GM12878 (cell line): ENCODE measurements around the gene PTPRD. TPM values are rescaled to one million over a fixed set of nuclear protein-coding genes. Genes with fewer than 3 reads are reported as not detected.

Experiments
- ATAC-seq: fragments of 200-7000 bp; cut with Tn5 transposase; 3 replicates; pipeline ENCODE4 v1.9.1; 2020; ENCODE audit warnings: mild to moderate bottlenecking, moderate library complexity
- BruUV-seq: library from RNA; stranded (reverse); fragments of 400-500 nt; replicated peaks from 2 replicates; lab custom pipeline; 2021; lab: Mats Ljungman, UMichigan
- CTCF ChIA-PET: fragments of 300-600 bp; sonication (Branson Sonifier 250); formaldehyde crosslinking; extraction: SDS; loops from one replicate; lab custom pipeline; 2021; ENCODE audit warnings: inconsistent platforms; lab: Yijun Ruan, JAX
- POLR2A ChIA-PET: fragments of 350-600 bp; formaldehyde crosslinking; extraction: SDS; loops from one replicate; lab custom pipeline; 2021; ENCODE audit warnings: inconsistent platforms; lab: Charles Lee
- RAD21 ChIA-PET: fragments of 300-600 bp; sonication (Branson Sonifier 250); formaldehyde crosslinking; loops from one replicate; lab custom pipeline; 2023; ENCODE audit warnings: antibody characterized with exemption; ENCODE audit not compliant: unreplicated experiment; lab: Charles Lee
- SMC1A ChIA-PET: fragments of 300-600 bp; sonication (Branson Sonifier 250); formaldehyde crosslinking; loops from one replicate; lab custom pipeline; 2023; ENCODE audit not compliant: unreplicated experiment, uncharacterized antibody; lab: Charles Lee
- DNase-seq: peaks from one replicate; pipeline ENCODE4 v3.0.0-alpha.2; 2011; ENCODE audit warnings: low read depth, low spot score
- FAIRE-seq: peaks from 3 replicates; lab custom pipeline; 2011; peaks lifted over from hg19 to GRCh38; lab: Jason Lieb, UNC
- H2AFZ ChIP-seq: 2 replicates; pipeline ENCODE4 v1.6.0; 2011; ENCODE audit warnings: low read depth, low read length, control low read depth; ENCODE audit not compliant: control insufficient read depth
- H3K27ac ChIP-seq: 2 replicates; pipeline ENCODE4 v1.5.1; 2011; ENCODE audit warnings: control low read depth; ENCODE audit not compliant: control insufficient read depth, insufficient read depth
- H3K27me3 ChIP-seq, 2 experiments: replicated peaks in 1 of 2; 2 replicates each; pipeline versions ENCODE4 v1.6.0 to v1.6.1; 2011; ENCODE audit warnings: low read length in 1 of 2; ENCODE audit not compliant: control insufficient read depth in 2 of 2, insufficient read depth in 2 of 2
- H3K36me3 ChIP-seq, 2 experiments: 2 replicates each; pipeline ENCODE4 v1.5.1; 2011; ENCODE audit warnings: low read length in 1 of 2; ENCODE audit not compliant: control insufficient read depth in 2 of 2, insufficient read depth in 2 of 2
- H3K4me1 ChIP-seq: 2 replicates; pipeline ENCODE4 v1.6.1; 2011; ENCODE audit warnings: mild to moderate bottlenecking, low read length, moderate library complexity, mixed read lengths; ENCODE audit not compliant: control insufficient read depth, insufficient read depth
- H3K4me2 ChIP-seq: 2 replicates; pipeline ENCODE4 v1.6.0; 2011; ENCODE audit warnings: control low read depth; ENCODE audit not compliant: control insufficient read depth, insufficient read depth
- H3K4me3 ChIP-seq: fragments of 200-600 bp; sonication (generic); 2 replicates; pipeline ENCODE4 v1.5.1; 2016
- H3K79me2 ChIP-seq: 2 replicates; pipeline ENCODE4 v1.6.0; 2011; ENCODE audit warnings: low read length; ENCODE audit not compliant: control insufficient read depth, insufficient read depth
- H3K9ac ChIP-seq: 2 replicates; pipeline ENCODE4 v1.8.0; 2011; ENCODE audit warnings: low read length, control low read depth, mixed read lengths; ENCODE audit not compliant: control insufficient read depth, insufficient read depth
- H3K9me3 ChIP-seq: replicated peaks from 3 replicates; pipeline ENCODE4 v1.5.1; 2011; ENCODE audit warnings: mild to moderate bottlenecking, low read length; ENCODE audit not compliant: control insufficient read depth, insufficient read depth
- H4K20me1 ChIP-seq: 2 replicates; pipeline ENCODE4 v1.6.0; 2011; ENCODE audit not compliant: control insufficient read depth, insufficient read depth
- FOXM1 ChIP-seq: IDR thresholded peaks from 2 replicates; pipeline ENCODE4 v1.6.1; 2012; ENCODE audit warnings: low read depth, mild to moderate bottlenecking, inconsistent platforms, low read length, moderate library complexity
- IKZF2 ChIP-seq, 2 experiments: fragments of 450-650 bp; IDR thresholded peaks; 2 replicates each; pipeline ENCODE4 v1.6.1; 2017; ENCODE audit warnings: mild to moderate bottlenecking in 2 of 2, moderate library complexity in 2 of 2
- MLLT1 ChIP-seq: fragments of 450-650 bp; IDR thresholded peaks from 2 replicates; pipeline ENCODE4 v1.6.1; 2016; ENCODE audit warnings: mild to moderate bottlenecking
- RELA ChIP-seq: fragments of 450-650 bp; IDR thresholded peaks from 2 replicates; pipeline ENCODE4 v1.8.0; 2014; ENCODE audit warnings: borderline replicate concordance; ENCODE audit not compliant: partially characterized antibody
- RELB ChIP-seq: fragments of 450-650 bp; IDR thresholded peaks from 2 replicates; pipeline ENCODE4 v1.6.1; 2017; ENCODE audit warnings: low read depth, mild to moderate bottlenecking, moderate library complexity
- YBX1 ChIP-seq: fragments of 450-650 bp; IDR thresholded peaks from 2 replicates; pipeline ENCODE4 v1.6.1; 2016; ENCODE audit warnings: antibody characterized with exemption
- WGBS: methylation state at CpG from one replicate; pipeline ENCODE4 v1.1.6; 2016; ENCODE audit warnings: low lambda C conversion rate; ENCODE audit not compliant: insufficient replicate concordance, insufficient coverage; ENCODE audit errors: missing lambda C conversion rate; 5-methylcytosine and 5-hydroxymethylcytosine counted together
- in situ Hi-C: fragments of 300-500 bp; cut with MboI; formaldehyde crosslinking; loops from 9 replicates; pipeline ENCODE4 v1.14.3; 2018; ENCODE audit warnings: mixed read lengths
- intact Hi-C: fragments of 100-400 bp; cut with micrococcal nuclease; formaldehyde crosslinking; loops from one replicate; pipeline ENCODE4 v1.14.2; 2022; ENCODE audit not compliant: unreplicated experiment
- polyA plus RNA-seq, 11 experiments: library from polyadenylated mRNA; depleted of rRNA in 4 of 11; unstranded in 6 of 11; stranded (reverse) in 5 of 11; fragments of >200 nt; fragmentation: Nextera tagmentation in 4 of 11; fragmentation: Illumina TruSeq in 1 of 11; extraction: Ambion mirVana in 4 of 11; extraction: Trizol in 1 of 11; gene quantifications; 1 replicate in 1 of 11; 2 replicates in 10 of 11; pipeline versions ENCODE4 v1.2.1 to v1.2.3, GENCODE V29; 2011 to 2016; ENCODE audit warnings: inconsistent platforms in 2 of 11, missing spikeins in 2 of 11, low read depth in 1 of 11
- total RNA-seq, 4 experiments: library from RNA; depleted of rRNA in 3 of 4; stranded (reverse); fragments of >200 nt in 3 of 4; fragmentation: Illumina TruSeq in 1 of 4; extraction: Trizol in 1 of 4; gene quantifications; 2 replicates each; pipeline versions ENCODE4 v1.2.1 to v1.2.3, GENCODE V29; 2013 to 2021
- TF ChIP-seq, protein P1 (sequence below): IDR thresholded peaks from 2 replicates; pipeline ENCODE4 v1.6.1; 2012; ENCODE audit warnings: mild to moderate bottlenecking, low read depth, low read length
- TF ChIP-seq, protein P2 (sequence below), 3 experiments: IDR thresholded peaks in 2 of 3; conservative IDR thresholded peaks in 1 of 3; 2 replicates each; pipeline ENCODE4 v1.5.1; 2011; ENCODE audit warnings: low read depth in 3 of 3, low read length in 3 of 3, mild to moderate bottlenecking in 3 of 3, control low read depth in 2 of 3, moderate library complexity in 2 of 3, inconsistent platforms in 1 of 3, mixed read lengths in 1 of 3; ENCODE audit not compliant: control insufficient read depth in 2 of 3, insufficient read depth in 1 of 3; ENCODE audit errors: extremely low read depth in 1 of 3
- TF ChIP-seq, protein P3 (sequence below): fragments of 450-650 bp; IDR thresholded peaks from 2 replicates; pipeline ENCODE4 v1.6.1; 2016; ENCODE audit warnings: mild to moderate bottlenecking, moderate library complexity, borderline replicate concordance

The PTPRD gene
- total and polyA plus RNA-seq, 10 of the 15 experiments (the other 5 are each of a cell fraction or from before 2014, with no cell fraction given) = under 0.01 to 0.05 (median 0.01) TPM; not detected in 7

GRCh38 chr9:9498846-9499245 is 1114.0 kb downstream of the PTPRD start (continued):
- TF ChIP-seq FOXM1 = no peak
- TF ChIP-seq, all 136 proteins: peak for 0

GRCh38 chr9:9498128-9498527 is 1114.7 kb downstream of the PTPRD start:
- intact Hi-C loops (loop anchor here (5.0 kb wide), 1 partner anchor 51 kb away; no protein-coding TSS in a partner anchor), in situ Hi-C loops (no loop called here)
- H3K4me3 ChIP-seq = no peak overlapping the region
- no peak overlapping the region for H2AFZ ChIP-seq
- FAIRE-seq (no peak), DNase-seq (no peak), ATAC-seq (no peak)
- H3K27me3 ChIP-seq = no peaks in the 10 kb centered on the region
- no peaks in the 10 kb centered on the region for H4K20me1 ChIP-seq
- POLR2A ChIA-PET = no interaction called here
- RAD21 ChIA-PET = no interaction called here
- no peaks in the 10 kb centered on the region for H3K4me1 ChIP-seq
- whole genome bisulfite sequencing = 46% methylated on average over 3 of the region's 3 CpGs
- SMC1A ChIA-PET = no interaction called here
- H3K9me3 ChIP-seq = no peaks in the 10 kb centered on the region
- no TSS peak for BruUV-seq
- H3K9ac ChIP-seq = no peak overlapping the region
- no peaks in the 10 kb centered on the region for H3K79me2 ChIP-seq
- no peak overlapping the region for H3K4me2 ChIP-seq
- H3K36me3 ChIP-seq = no peaks in the 10 kb centered on the region
- H3K27ac ChIP-seq = no peak overlapping the region
- CTCF ChIA-PET = no interaction called here
- TF ChIP-seq, protein P1, sequence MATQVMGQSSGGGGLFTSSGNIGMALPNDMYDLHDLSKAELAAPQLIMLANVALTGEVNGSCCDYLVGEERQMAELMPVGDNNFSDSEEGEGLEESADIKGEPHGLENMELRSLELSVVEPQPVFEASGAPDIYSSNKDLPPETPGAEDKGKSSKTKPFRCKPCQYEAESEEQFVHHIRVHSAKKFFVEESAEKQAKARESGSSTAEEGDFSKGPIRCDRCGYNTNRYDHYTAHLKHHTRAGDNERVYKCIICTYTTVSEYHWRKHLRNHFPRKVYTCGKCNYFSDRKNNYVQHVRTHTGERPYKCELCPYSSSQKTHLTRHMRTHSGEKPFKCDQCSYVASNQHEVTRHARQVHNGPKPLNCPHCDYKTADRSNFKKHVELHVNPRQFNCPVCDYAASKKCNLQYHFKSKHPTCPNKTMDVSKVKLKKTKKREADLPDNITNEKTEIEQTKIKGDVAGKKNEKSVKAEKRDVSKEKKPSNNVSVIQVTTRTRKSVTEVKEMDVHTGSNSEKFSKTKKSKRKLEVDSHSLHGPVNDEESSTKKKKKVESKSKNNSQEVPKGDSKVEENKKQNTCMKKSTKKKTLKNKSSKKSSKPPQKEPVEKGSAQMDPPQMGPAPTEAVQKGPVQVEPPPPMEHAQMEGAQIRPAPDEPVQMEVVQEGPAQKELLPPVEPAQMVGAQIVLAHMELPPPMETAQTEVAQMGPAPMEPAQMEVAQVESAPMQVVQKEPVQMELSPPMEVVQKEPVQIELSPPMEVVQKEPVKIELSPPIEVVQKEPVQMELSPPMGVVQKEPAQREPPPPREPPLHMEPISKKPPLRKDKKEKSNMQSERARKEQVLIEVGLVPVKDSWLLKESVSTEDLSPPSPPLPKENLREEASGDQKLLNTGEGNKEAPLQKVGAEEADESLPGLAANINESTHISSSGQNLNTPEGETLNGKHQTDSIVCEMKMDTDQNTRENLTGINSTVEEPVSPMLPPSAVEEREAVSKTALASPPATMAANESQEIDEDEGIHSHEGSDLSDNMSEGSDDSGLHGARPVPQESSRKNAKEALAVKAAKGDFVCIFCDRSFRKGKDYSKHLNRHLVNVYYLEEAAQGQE = no peak
- TF ChIP-seq, protein P2, sequence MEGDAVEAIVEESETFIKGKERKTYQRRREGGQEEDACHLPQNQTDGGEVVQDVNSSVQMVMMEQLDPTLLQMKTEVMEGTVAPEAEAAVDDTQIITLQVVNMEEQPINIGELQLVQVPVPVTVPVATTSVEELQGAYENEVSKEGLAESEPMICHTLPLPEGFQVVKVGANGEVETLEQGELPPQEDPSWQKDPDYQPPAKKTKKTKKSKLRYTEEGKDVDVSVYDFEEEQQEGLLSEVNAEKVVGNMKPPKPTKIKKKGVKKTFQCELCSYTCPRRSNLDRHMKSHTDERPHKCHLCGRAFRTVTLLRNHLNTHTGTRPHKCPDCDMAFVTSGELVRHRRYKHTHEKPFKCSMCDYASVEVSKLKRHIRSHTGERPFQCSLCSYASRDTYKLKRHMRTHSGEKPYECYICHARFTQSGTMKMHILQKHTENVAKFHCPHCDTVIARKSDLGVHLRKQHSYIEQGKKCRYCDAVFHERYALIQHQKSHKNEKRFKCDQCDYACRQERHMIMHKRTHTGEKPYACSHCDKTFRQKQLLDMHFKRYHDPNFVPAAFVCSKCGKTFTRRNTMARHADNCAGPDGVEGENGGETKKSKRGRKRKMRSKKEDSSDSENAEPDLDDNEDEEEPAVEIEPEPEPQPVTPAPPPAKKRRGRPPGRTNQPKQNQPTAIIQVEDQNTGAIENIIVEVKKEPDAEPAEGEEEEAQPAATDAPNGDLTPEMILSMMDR (IDR thresholded peaks at IDR 0.05 in 2 of 3, conservative IDR thresholded peaks at IDR 0.05 in 1 of 3; ENCODE audit: control insufficient read depth in 2 of 3, extremely low read depth in 1 of 3, insufficient read depth in 1 of 3, low read depth in 3 of 3, low read length in 3 of 3) = no peak
- TF ChIP-seq, protein P3, sequence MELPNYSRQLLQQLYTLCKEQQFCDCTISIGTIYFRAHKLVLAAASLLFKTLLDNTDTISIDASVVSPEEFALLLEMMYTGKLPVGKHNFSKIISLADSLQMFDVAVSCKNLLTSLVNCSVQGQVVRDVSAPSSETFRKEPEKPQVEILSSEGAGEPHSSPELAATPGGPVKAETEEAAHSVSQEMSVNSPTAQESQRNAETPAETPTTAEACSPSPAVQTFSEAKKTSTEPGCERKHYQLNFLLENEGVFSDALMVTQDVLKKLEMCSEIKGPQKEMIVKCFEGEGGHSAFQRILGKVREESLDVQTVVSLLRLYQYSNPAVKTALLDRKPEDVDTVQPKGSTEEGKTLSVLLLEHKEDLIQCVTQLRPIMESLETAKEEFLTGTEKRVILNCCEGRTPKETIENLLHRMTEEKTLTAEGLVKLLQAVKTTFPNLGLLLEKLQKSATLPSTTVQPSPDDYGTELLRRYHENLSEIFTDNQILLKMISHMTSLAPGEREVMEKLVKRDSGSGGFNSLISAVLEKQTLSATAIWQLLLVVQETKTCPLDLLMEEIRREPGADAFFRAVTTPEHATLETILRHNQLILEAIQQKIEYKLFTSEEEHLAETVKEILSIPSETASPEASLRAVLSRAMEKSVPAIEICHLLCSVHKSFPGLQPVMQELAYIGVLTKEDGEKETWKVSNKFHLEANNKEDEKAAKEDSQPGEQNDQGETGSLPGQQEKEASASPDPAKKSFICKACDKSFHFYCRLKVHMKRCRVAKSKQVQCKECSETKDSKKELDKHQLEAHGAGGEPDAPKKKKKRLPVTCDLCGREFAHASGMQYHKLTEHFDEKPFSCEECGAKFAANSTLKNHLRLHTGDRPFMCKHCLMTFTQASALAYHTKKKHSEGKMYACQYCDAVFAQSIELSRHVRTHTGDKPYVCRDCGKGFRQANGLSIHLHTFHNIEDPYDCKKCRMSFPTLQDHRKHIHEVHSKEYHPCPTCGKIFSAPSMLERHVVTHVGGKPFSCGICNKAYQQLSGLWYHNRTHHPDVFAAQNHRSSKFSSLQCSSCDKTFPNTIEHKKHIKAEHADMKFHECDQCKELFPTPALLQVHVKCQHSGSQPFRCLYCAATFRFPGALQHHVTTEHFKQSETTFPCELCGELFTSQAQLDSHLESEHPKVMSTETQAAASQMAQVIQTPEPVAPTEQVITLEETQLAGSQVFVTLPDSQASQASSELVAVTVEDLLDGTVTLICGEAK = no peak
- TF ChIP-seq RELB (no peak), YBX1 (no peak), MLLT1 (no peak), IKZF2 (IDR thresholded peaks at IDR 0.05) (no peak), RELA (no peak)
